GM12892 (cell line): Measurements from ENCODE around the gene SH3GLB1.

Experiments used
- POLR2A ChIP-seq: IDR thresholded peaks from 2 replicates; pipeline ENCODE4 v1.6.1; 2011; ENCODE audit warnings: low read depth, low read length, control low read depth
- POLR2AphosphoS5 ChIP-seq: IDR thresholded peaks from 2 replicates; pipeline ENCODE4 v1.6.1; 2011; ENCODE audit warnings: low read depth, low read length, control low read depth
- TAF1 ChIP-seq: IDR thresholded peaks from 2 replicates; pipeline ENCODE4 v1.6.1; 2011; ENCODE audit warnings: low read depth, mild to moderate bottlenecking, control low read depth, low read length, borderline replicate concordance

- TF ChIP-seq TAF1 (no peak), POLR2AphosphoS5 (no peak), POLR2A (no peak)
Observed at GRCh38 chr1:86708920-86709319, 4.5 kb downstream of the SH3GLB1 start.
